C4-2B (cell line): Measurements from ENCODE around the gene CEMIP.

Source experiments
- H3K27ac ChIP-seq: fragments of 450-650 bp; 2 replicates; pipeline ENCODE4 v1.5.1; 2017
- CTCF ChIP-seq: fragments of 450-650 bp; conservative IDR thresholded peaks from 2 replicates; pipeline ENCODE4 v1.5.1; 2017; ENCODE audit warnings: mild to moderate bottlenecking
- ZFX ChIP-seq: fragments of 450-650 bp; IDR thresholded peaks from 2 replicates; pipeline ENCODE4 v1.6.1; 2017

Gene CEMIP

DNA sequence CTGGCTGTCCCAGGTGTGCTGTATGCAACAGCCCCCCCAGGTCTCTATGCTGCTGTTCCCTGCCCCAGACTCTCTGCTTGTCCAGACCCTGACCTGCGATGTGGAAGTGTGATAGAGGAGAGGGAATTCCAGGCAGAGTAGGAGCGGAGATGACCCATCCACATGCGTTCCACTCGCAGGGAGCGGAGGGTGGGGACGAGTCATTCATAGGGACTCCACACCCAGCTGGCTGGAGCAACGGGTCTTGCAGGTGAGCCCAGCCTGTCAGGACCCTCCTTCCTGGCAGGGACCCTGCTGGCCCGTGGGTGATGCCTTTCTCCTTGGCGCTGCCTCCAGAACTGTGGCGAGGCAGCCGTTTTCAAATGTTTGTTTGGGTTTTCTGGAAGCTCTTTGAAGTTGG, 58.8 kb downstream of the CEMIP start:
- TF ChIP-seq ZFX, result no peak
- TF ChIP-seq CTCF, result no peak
- H3K27ac ChIP-seq, result no peak overlapping the region

DNA sequence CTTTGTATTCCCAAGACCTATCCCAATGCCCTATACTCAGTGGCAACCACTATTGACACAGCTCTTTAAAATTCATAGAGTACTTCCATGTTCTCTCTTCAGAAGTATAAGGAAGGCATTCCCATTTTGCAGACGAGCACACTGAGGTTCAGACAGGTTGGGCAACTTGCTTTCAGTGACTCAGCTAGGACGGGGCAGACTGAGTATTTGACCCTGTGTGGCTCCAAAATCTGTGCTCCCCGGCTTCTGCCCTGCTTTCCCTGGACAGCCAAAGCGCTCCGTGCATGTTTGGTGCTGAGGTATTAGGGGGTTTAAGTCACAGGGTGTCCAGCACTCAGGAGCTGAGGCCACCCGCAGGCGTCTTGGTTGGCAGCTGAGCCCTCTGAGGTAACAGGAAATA, 59.5 kb downstream of the CEMIP start:
- H3K27ac ChIP-seq, result no peak overlapping the region

GRCh38 chr15:80839764-80840130, 60.6 kb downstream of the CEMIP start:
- TF ChIP-seq ZFX (no peak), CTCF (no peak)

More for the DNA sequence above, 59.5 kb downstream of the CEMIP start:
- no peak for TF ChIP-seq ZFX
- TF ChIP-seq CTCF, result no peak

GRCh38 chr15:80840182-80841130, 61.3 kb downstream of the CEMIP start:
- H3K27ac ChIP-seq, result no peak overlapping the region
- no peak for TF ChIP-seq CTCF
- TF ChIP-seq ZFX, result no peak

More at GRCh38 chr15:80839764-80840130, 60.6 kb downstream of the CEMIP start:
- H3K27ac ChIP-seq, result no peak overlapping the region

- H3K27ac ChIP-seq, result no peak overlapping the region
- TF ChIP-seq CTCF (no peak), ZFX (no peak)
Measured at GRCh38 chr15:80841541-80841940, 62.4 kb downstream of the CEMIP start.

DNA sequence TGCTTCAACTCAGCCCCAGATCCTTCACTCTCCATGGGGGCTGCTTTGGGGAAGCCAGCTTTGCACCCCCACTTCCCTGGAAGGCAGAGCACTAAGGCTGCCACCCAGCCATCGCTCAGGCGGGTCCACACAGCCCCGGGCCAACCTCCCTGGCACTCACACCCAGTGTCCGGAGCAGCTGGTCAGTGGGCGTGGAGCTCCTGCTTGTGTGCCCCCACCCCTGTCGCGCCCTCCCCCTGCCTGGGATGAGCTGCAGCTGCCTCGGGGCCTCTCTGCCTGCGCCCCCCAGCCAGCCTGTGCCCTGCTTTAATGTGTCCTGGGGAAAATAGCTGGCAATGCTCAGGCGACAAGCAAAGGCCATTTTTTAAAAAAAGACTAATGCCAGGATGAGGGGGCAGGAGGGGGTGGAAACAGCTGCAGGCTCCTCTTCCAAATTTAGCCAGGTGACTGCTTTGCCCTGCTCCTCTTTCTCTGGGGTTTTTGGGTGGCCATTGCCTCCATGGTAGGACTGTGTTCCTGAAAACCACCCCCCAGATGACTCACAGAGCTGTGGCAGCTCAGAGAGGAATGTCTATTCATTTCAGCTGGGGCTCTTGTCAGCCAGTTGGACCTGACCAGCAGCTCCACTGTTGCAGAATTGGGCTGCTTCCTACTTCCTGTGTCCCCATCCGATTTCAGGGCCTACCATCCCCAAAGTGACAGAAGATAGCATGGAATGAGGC, 65.0 kb downstream of the CEMIP start:
- no peak for TF ChIP-seq CTCF
- no peak for TF ChIP-seq ZFX
- no peak overlapping the region for H3K27ac ChIP-seq
